Stimulated activated CD4-positive, alpha-beta T cell treated with anti-CD3 and anti-CD28 coated beads, Interleukin-15, amount 100 ng/mL, for 48 hours (primary cell): ENCODE data around the gene INPP5B.
"Not testable (repeated sequence)": the region's sequence is repeated elsewhere in the genome, so short reads cannot be mapped to it uniquely, and the experiment has no call there.

Experiments
- DNase-seq, 2 donors: peaks; one replicate each; pipeline ENCODE4 v3.0.0-alpha.2; 2020; ENCODE audit warnings: low read depth in 2 of 2

Gene INPP5B

DNA sequence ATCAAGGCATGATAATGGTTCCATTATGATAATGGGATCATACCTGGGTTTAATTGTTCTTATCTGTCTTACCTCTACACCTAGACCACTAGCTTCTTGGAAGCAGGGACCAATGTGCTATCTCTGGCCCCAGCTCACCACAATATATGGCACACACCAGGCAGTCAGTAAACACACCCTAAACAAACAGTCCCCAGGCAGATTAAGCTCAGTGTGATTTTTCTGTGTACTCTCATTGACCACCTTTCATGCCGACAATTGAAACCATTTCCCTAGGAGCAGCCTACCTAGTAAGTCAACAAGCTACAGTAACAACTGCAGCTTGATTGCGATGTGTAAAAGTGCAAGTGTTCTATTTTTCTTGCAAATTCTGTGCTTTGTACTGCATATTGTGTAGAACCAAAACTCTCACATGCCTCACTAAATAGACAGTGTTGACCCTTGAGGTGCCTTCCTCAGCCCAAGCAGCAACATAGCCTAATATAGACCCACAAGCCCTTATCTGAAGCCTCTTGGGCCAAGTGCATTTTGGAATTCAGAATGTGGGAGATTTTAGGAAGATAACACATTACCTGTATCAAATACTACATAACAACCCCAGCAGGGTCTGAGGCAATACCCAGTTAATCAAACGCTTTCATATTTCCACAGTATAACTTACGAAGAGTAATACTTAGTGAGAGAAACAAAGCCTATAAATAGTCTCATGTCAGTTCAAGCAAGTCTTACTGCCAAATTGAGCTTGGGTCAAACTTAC lies 32.0 kb downstream of the INPP5B start:
- no peak for DNase-seq

DNA sequence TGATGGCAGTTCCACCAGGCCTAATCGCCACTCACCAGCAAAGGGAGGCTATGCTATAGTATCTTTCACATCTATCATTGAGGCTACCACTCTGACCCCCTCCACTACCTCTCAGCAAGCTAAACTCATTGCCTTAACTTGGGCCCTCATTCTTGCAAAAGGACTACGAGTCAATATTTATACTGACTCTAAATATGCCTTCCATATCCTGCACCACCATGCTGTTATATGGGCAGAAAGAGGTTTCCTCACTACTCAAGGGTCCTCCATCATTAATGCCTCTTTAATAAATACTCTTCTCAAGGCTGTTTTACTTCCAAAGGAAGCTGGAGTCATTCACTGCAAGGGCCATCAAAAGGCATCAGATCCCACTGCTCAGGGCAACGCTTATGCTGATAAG lies 35.4 kb downstream of the INPP5B start:
- not testable (repeated sequence) for DNase-seq

DNA sequence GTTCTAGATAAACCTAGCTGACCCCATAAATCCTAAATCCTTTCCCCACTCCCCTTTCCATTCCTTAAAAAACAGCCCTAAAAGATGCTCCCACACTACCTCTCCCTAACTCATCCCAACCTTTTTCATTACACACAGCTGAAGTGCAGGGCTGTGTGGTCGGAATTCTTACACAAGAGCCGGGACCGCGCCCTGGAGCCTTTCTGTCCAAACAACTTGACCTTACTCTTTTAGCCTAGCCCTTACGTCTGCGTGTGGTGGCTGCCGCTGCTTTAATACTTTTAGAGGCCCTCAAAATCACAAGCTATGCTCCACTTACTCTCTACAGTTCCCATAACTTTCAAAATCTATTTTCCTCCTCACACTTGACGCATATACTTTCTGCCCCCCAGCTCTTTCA lies 36.0 kb downstream of the INPP5B start:
- not testable (repeated sequence) for DNase-seq

- not testable (repeated sequence) for DNase-seq
Observed at GRCh38 chr1:37908531-37908930, 38.3 kb downstream of the INPP5B start.

- DNase-seq, result not testable (repeated sequence)
Observed at GRCh38 chr1:37907416-37908125, 39.3 kb downstream of the INPP5B start.

- DNase-seq, result not testable (repeated sequence)
Observed at GRCh38 chr1:37906591-37906990, 40.3 kb downstream of the INPP5B start.

GRCh38 chr1:37905727-37906126 lies 41.1 kb downstream of the INPP5B start:
- no peak for DNase-seq

GRCh38 chr1:37903921-37904320 lies 42.9 kb downstream of the INPP5B start:
- DNase-seq, result not testable (repeated sequence)

DNA sequence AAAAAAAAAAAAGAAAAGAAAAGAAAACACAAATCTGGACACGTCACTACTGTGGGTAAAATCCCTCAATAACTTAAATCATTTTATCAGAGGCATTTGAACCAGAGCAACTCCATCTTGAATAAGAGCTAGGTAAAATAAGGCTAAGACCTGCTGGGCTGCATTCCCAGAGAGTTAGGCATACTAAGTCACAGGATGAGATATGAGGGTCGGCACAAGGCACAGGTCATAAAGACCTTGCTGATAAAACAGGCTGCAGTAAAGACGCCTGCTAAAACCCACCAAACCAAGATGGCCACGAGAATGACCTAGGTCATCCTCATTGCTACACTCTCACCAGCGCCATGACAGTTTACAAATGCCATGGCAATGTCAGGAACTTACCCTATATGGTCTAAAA lies 43.9 kb downstream of the INPP5B start:
- no peak for DNase-seq

DNA sequence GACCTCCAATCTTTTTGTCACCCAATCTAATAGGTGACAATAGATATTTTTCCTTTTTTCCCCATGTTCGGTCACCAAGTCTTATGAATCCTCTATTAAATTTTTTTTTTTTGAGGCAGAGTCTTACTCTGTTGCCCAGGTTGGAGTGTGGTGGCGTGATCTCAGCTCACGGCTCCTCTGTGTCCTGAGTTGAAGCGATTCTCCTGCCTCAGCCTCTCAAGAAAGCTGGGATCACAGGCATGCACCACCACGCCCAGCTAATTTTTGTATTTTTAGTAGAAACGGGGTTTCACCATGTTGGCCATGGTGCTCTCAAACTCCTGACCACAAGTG lies 45.0 kb downstream of the INPP5B start:
- no peak for DNase-seq

DNA sequence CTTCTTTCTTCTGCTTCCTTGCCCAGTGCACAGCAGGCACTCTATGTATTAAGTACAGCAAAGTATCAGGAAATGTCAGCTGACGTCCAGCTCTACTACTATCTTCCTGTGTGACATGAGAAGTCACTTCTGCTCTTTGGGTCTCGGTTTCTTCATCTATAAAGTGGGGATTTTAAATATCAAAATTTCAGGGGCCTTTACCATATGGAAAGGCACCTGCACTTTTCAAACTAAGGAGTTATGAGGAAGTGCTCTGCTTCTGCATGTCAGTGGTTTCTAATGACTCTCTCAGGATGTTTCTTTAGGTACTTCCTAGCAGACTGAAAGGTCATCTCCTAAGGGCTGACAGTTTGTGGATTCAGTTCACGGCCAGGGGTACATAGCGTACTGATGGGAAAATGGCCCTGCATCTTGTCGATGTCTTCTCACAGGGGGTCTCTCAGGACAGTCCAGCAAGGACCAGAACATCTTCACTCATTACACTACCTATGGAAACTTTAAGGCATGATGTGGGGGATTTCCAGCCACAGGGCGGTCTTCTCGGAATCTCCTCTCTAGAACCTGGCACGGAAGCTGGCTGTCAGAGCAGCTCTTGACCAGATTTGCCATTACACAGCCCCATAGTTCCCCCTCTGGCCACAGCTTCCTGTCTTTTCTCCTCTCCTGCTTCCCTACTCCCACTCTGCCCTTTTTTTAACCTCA lies 45.5 kb downstream of the INPP5B start:
- no peak for DNase-seq

- not testable (repeated sequence) for DNase-seq
Observed at GRCh38 chr1:37897563-37897962, 49.3 kb downstream of the INPP5B start.

DNA sequence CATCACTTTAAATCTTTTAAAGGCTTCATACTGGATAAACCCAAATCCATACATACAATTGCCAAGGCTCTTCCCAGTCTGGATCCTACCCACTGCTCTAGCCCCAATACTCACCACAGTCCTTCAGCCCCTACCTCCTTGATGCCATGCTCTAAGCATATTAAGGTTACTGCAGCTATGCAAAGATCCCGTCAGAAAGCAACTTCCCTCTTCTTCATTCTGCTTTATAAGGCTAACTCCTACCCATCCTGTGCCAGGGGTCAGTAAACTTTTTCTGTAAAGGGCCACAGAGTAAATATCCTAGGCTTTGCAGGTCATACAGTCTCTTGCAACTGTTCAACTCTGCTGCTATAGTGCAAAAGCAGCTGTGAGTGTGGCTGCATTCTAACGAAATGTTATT lies 53.2 kb downstream of the INPP5B start:
- DNase-seq, result no peak

- DNase-seq, result no peak
Observed at GRCh38 chr1:37892151-37893047, 54.5 kb downstream of the INPP5B start.

GRCh38 chr1:37890378-37891014 lies 56.4 kb downstream of the INPP5B start:
- DNase-seq, result no peak

- no peak for DNase-seq
Observed at GRCh38 chr1:37888022-37888700, 58.7 kb downstream of the INPP5B start.

DNA sequence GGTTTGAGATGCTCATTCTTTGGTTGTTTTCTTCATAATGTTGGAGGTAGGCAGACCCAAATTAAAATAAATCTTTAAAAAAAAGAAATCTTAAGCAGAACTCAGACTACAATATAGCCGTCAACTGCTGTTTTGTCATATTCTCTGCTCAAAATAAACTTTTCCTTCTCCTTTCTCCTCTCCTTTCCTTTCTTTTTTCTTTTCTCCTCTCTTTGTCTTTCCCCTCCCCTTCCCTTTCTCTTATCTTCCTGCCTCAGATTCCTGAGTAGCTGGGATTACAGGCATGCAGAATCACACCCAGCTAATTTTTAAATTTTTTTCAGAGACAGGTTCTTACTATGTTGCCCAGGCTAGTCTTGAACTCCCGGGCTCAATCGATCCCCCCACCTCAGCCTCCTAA lies 62.7 kb downstream of the INPP5B start:
- no peak for DNase-seq

DNA sequence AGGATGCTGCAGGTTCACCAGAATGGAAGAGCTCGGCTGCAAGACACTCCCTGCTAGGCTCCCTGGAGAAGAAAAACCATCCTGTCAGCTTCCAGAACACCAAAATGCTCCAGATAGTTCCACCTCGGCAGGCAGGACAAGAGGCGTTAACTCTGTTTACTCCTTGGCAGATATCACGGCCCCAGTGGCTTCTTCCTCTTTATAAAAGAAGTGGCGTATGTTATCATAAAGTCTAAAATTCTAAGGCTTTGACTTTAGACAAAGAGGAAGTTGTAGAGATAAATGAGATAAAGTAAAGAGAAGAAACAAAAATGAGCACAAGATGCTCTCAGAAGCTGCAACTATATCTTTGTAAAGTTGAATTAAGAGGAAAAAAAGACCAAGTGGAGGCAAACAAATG lies 63.2 kb downstream of the INPP5B start:
- no peak for DNase-seq

DNA sequence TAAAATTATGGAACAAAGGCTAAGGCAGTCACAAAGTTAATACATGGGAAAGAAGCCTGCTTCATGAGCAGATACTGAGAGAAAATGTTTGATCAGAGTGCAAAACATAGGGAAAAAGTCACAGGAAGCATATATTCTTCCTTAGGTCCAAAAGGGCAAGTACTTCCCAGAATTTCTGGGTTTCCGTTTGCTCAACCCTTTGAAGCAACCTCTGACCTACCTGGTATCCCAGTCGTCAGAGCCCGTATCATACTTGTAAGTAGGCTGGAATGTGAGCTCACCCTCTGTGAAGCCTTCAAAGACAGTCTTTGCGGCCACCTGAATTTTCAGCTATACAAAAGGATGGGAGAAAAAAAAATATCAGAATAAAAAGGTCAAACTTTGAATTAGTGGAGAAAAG lies 67.0 kb downstream of the INPP5B start:
- no peak for DNase-seq

GRCh38 chr1:37878071-37878470 lies 68.8 kb downstream of the INPP5B start:
- no peak for DNase-seq

- DNase-seq, result no peak
Observed at GRCh38 chr1:37875833-37876232, 71.0 kb downstream of the INPP5B start.
